ENCODE results near the gene NPRL2. TPM values are rescaled to one million over a fixed set of nuclear protein-coding genes. Genes with fewer than 3 reads are reported as not detected.
A peak's percentile ranks its signal among the peaks of the same experiment; 100 is the strongest.

The NPRL2 gene
- polyA plus RNA-seq, 1 experiment = 45.0 TPM

DNA sequence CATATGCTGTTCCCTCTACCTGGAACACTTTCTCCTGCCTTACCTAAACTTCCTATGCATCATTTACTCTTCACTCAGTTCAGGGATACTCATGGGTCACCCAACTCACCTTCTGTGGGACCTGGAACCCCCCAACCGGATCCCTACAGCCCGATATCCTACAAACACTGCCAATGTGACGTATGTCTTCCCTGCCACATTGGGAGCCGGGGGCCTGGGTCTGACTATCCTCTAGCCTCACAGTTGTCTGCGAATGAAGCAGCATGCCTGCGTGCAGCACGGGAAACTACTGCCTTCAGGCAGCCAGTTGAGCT is 405 bp downstream of the NPRL2 start:
- POLR2A ChIA-PET = interaction anchor here (0.7 kb wide), 1 partner anchor 13 kb away, joined by 5 read pairs; no protein-coding TSS in a partner anchor

DNA sequence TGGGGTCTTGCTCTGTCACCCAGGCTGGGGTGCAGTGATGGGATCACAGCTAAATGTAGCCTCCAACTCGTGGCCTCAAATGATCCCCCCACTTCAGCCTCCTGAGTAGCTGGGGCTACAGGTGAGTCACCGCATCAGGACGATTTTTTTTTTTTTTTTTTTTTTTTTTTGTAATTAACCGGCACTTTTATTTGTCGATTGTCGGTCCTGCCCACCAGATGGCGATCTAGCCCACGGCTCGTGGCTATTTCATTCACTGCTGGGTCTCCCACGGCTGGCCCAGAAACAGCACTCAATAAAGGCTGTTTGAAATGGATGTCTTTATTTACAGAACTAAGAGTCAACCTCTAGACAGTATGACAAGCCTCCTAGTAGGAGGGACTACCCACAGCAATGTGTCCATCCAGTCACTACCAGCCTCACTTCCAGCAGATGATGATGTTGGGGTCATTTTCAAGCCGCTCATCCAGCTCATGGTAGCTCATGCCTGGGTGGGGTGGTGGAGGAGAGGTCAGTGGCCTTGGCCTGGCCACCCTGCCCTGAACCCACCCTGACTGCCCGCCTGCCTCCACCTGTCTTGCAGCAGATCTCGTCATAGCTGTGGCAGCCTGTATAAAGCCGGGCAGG is 3.3 kb downstream of the NPRL2 start:
- Histone ChIP-seq H3K4me3 (ENCODE audit: low read depth, low read length) (no peak overlapping the region), H3K36me3 (ENCODE audit: control insufficient read depth, insufficient read depth, low read length) (peaks cover 2% of the 10 kb centered on the region; the same call in 1 of the 2 replicates), H3K27me3 (ENCODE audit: control insufficient read depth, insufficient read depth, low read length) (no peaks in the 10 kb centered on the region)
- peak; percentile 72 for TF ChIP-seq CTCF (IDR thresholded peaks at IDR 0.05; ENCODE audit: insufficient read depth, low read depth, low read length)
- CTCF ChIA-PET = interaction anchor here (0.7 to 7.3 kb wide), 17 partner anchors 10 to 266 kb away, joined by 3 to 98 read pairs (median 3); partner anchors contain the start of gene CISH
- POLR2A ChIA-PET = no interaction called here
- DNase-seq (ENCODE audit: low read depth) = no peak

More for the DNA sequence above, 405 bp downstream of the NPRL2 start:
- no peak for DNase-seq (ENCODE audit: low read depth)
- no peak for TF ChIP-seq CTCF (IDR thresholded peaks at IDR 0.05; ENCODE audit: insufficient read depth, low read depth, low read length)
- no peaks in the 10 kb centered on the region for H3K27me3 ChIP-seq (ENCODE audit: control insufficient read depth, insufficient read depth, low read length)
- peaks cover 18% of the 10 kb centered on the region for H3K36me3 ChIP-seq (ENCODE audit: control insufficient read depth, insufficient read depth, low read length)
- CTCF ChIA-PET = interaction anchor here (0.8 to 7.3 kb wide), 7 partner anchors 7 to 203 kb away, joined by 3 to 98 read pairs (median 4); partner anchors contain the start of gene RASSF1
- peak overlapping the region; percentile 85 for H3K4me3 ChIP-seq (ENCODE audit: low read depth, low read length)

DNA sequence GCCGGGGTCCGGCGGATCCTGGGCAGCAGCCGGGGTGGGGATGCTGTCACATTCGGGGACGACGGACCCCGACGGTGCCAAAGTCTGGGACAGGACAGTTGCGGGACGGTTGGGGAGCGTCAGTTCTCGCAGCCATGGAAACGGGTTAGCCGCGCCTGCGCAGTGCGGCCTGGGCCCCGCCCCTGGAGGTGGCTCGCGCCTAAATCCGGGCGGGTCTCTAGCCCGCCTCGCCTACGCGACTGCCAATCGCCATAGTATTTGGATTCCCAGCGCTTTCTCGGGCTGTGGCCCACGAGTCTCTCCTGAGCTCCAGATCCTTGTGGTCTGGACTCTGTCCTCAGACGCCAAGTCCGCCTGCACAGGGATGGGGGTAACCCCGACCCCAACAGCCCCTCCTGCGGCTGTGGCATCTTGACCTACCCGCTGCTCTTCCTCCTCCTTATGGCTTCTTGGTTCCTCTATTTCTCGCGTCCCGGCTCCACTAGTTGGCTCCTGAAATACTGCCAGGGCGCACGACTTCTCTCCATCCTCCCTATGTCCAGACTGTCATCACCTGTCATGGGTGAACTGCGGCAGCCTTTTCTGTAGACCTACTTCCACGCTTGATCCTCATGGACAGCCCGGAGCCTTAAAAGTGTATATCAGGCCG is 4.9 kb downstream of the NPRL2 start, which contains the start of gene ZMYND10:
Gene ZMYND10 (minus strand): TSS at position 147 of the 649 bp plus-strand sequence. CDS start 153 bp downstream, outside the sequence.
- ChIA-PET POLR2A (no interaction called here), CTCF (interaction anchor here (0.6 to 7.3 kb wide), 4 partner anchors 80 to 1043 kb away, joined by 3 to 98 read pairs (median 4); no protein-coding TSS in a partner anchor)
- H3K27me3 ChIP-seq (ENCODE audit: control insufficient read depth, insufficient read depth, low read length) = no peaks in the 10 kb centered on the region
- no peak for DNase-seq (ENCODE audit: low read depth)
- H3K4me3 ChIP-seq (ENCODE audit: low read depth, low read length) = peak within 1 kb of the TSS; percentile 37
- TF ChIP-seq CTCF (IDR thresholded peaks at IDR 0.05; ENCODE audit: insufficient read depth, low read depth, low read length) = no peak
- peaks cover 2% of the 10 kb centered on the region; the same call in 1 of the 2 replicates for H3K36me3 ChIP-seq (ENCODE audit: control insufficient read depth, insufficient read depth, low read length)

- no peak for DNase-seq (ENCODE audit: low read depth)
- H3K27me3 ChIP-seq (ENCODE audit: control insufficient read depth, insufficient read depth, low read length) = no peaks in the 10 kb centered on the region
- ChIA-PET CTCF (interaction anchor here (0.9 to 7.3 kb wide), 3 partner anchors 80 to 205 kb away, joined by 3 to 98 read pairs (median 5); no protein-coding TSS in a partner anchor), POLR2A (no interaction called here)
- peaks cover 2% of the 10 kb centered on the region; the same call in 1 of the 2 replicates for H3K36me3 ChIP-seq (ENCODE audit: control insufficient read depth, insufficient read depth, low read length)
- H3K4me3 ChIP-seq (ENCODE audit: low read depth, low read length) = peak overlapping the region; percentile 37
- TF ChIP-seq CTCF (IDR thresholded peaks at IDR 0.05; ENCODE audit: insufficient read depth, low read depth, low read length) = no peak
Measured at GRCh38 chr3:50345008-50345407, 5.6 kb downstream of the NPRL2 start.
